Left lung (tissue), 10 donors: ENCODE measurements around the gene SEPTIN14. TPM values are rescaled to one million over a fixed set of nuclear protein-coding genes. Genes with fewer than 3 reads are reported as not detected.
A peak's percentile ranks its signal among the peaks of the same experiment; 100 is the strongest.

Experiments used
- ATAC-seq: fragments of 200-7000 bp; cut with Tn5 transposase; one replicate; pipeline ENCODE4 v1.9.1; 2020; ENCODE audit warnings: moderate library complexity
- DNase-seq, 4 donors: peaks; one replicate each; pipeline ENCODE4 v3.0.0-alpha.2; 2013 to 2020
- H3K27ac ChIP-seq, 2 donors: fragments of 200-600 bp; sonication (generic) in 1 of 2; one replicate each; pipeline versions ENCODE4 v1.5.0 to v1.8.0; 2020 to 2021
- H3K27me3 ChIP-seq, 2 donors: fragments of 200-600 bp; sonication (generic) in 1 of 2; one replicate each; pipeline versions ENCODE4 v1.5.0 to v1.8.0; 2020 to 2021
- H3K36me3 ChIP-seq, 2 donors: fragments of 200-600 bp; sonication (generic) in 1 of 2; one replicate each; pipeline versions ENCODE4 v1.5.0 to v1.8.0; 2020 to 2021
- H3K4me1 ChIP-seq, 2 donors: fragments of 200-600 bp; one replicate each; pipeline ENCODE4 v1.8.0; 2021
- H3K4me3 ChIP-seq, 2 donors: fragments of 200-600 bp; sonication (generic) in 1 of 2; one replicate each; pipeline versions ENCODE4 v1.5.0 to v1.8.0; 2020 to 2021; ENCODE audit warnings: mild to moderate bottlenecking in 1 of 2
- H3K9me3 ChIP-seq, 2 donors: fragments of 200-600 bp; sonication (generic) in 1 of 2; one replicate each; pipeline versions ENCODE4 v1.5.0 to v1.8.0; 2020 to 2021
- intact Hi-C, 2 donors: fragments of 100-400 bp; cut with DNase I; formaldehyde crosslinking; loops; one replicate each; pipeline versions ENCODE4 v1.11.2 to v1.14.2; 2022
- polyA plus RNA-seq, 6 donors: library from polyadenylated mRNA; unstranded; fragments of 120-200 nt; gene quantifications; one replicate each; pipeline ENCODE4 v1.2.1, GENCODE V29; 2013; ENCODE audit not compliant: insufficient read length in 6 of 6
- total RNA-seq, 2 donors: library from RNA; stranded (reverse); fragmentation: NEBNext Ultra II Directional; extraction: Animal tissue kit (Norgen Biotek cat#: 25700); gene quantifications; one replicate each; pipeline ENCODE4 v1.2.1, GENCODE V29; 2021
- TF ChIP-seq, protein P1 (sequence below), 2 donors: fragments of 200-600 bp; sonication (generic) in 1 of 2; IDR thresholded peaks; one replicate each; pipeline versions ENCODE4 v1.5.0 to v1.8.0; 2021; ENCODE audit warnings: antibody characterized with exemption in 2 of 2
- donor health status: DM: no; HTN: yes; CAD: no.
- donor health status: DM: no; HTN: no; CAD: no.

SEPTIN14 gene
- total and polyA plus RNA-seq, 8 donors, result 0.43 to 0.73 (median 0.58) TPM; not detected in 2

DNA sequence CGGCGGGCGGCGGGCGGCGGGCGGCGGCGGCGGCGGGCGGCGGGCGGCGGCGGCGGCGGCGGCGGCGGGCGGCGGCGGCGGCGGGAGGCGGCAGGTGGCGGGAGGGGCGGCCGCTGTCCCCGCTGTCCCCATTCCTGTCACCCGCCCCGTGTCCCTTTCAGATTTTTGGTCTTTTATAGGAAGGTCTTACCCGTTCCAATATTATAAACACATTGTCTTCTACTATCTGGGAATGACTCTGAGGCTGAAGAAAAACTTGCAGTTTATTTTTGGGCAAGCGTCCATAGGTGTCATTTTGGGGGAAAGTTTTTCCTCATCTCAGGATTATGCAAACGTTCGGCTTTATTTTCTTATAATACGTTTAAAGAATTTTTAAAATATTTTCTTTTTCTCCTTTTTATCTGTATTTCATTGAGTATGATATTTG, 25.3 kb upstream of the SEPTIN14 start:
- peak overlapping the region; percentile 44 to 53 for H3K27ac ChIP-seq
- H3K9me3 ChIP-seq, result no peaks in the 10 kb centered on the region
- TF ChIP-seq, protein P1, sequence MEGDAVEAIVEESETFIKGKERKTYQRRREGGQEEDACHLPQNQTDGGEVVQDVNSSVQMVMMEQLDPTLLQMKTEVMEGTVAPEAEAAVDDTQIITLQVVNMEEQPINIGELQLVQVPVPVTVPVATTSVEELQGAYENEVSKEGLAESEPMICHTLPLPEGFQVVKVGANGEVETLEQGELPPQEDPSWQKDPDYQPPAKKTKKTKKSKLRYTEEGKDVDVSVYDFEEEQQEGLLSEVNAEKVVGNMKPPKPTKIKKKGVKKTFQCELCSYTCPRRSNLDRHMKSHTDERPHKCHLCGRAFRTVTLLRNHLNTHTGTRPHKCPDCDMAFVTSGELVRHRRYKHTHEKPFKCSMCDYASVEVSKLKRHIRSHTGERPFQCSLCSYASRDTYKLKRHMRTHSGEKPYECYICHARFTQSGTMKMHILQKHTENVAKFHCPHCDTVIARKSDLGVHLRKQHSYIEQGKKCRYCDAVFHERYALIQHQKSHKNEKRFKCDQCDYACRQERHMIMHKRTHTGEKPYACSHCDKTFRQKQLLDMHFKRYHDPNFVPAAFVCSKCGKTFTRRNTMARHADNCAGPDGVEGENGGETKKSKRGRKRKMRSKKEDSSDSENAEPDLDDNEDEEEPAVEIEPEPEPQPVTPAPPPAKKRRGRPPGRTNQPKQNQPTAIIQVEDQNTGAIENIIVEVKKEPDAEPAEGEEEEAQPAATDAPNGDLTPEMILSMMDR (IDR thresholded peaks at IDR 0.05), result no peak
- DNase-seq, result peak in 1 of 4 donors; percentile 15
- peaks cover 3 to 14% of the 10 kb centered on the region in 2 donors for H3K4me1 ChIP-seq
- intact Hi-C loops, result no loop called here
- no peak for ATAC-seq
- no peaks in the 10 kb centered on the region for H3K27me3 ChIP-seq
- no peaks in the 10 kb centered on the region for H3K36me3 ChIP-seq
- H3K4me3 ChIP-seq, result peak overlapping the region in 1 of 2 donors; percentile 49

DNA sequence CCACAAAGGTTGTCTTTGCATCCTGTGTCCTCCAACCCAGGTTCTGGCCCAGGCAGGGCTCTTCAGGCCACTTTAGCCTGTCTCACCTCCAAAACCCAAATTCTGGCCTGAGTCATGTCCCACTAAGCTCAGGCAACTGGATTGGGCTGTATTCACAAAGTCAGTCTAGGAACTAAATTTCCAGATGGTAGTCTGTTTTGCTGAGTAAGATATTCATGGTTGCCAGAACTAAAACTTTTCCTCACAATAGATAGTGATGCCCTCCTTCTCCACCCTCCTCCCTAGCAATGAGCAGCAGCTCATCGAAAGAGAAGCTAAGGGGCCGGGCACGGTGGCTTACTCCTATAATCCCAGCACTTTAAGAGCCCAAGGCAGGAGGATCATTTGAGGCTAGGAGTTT, 21.8 kb upstream of the SEPTIN14 start:
- no peak for ATAC-seq
- no peaks in the 10 kb centered on the region for H3K36me3 ChIP-seq
- no peak overlapping the region for H3K27ac ChIP-seq
- no peaks in the 10 kb centered on the region for H3K27me3 ChIP-seq
- no peak for DNase-seq
- peaks cover 3 to 14% of the 10 kb centered on the region in 2 donors for H3K4me1 ChIP-seq
- H3K4me3 ChIP-seq, result no peak overlapping the region
- TF ChIP-seq, protein P1 (IDR thresholded peaks at IDR 0.05), result no peak
- no peaks in the 10 kb centered on the region for H3K9me3 ChIP-seq
- intact Hi-C loops, result no loop called here

DNA sequence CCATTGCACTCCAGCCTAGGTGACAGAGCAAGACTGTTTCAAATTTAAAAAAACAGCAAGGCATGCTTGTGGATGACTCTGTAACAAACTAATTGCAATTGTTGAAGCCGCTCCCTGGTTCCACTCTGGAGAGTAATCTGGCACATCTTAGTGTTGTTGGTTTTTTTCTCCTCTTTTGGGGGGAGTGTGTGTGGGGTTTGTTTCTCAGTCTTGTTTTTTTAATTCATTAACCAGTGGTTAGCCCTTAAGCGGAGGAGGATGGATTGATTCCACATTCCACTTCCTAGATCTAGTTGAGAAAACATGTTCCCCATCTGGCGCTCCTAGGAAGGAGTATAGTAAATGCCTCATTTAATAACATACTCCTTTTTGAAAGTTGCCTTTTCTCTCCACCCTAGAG, 16.1 kb upstream of the SEPTIN14 start:
- Histone ChIP-seq H3K4me1 (no peaks in the 10 kb centered on the region), H3K27me3 (no peaks in the 10 kb centered on the region), H3K4me3 (no peak overlapping the region), H3K27ac (no peak overlapping the region), H3K9me3 (no peaks in the 10 kb centered on the region), H3K36me3 (no peaks in the 10 kb centered on the region)
- intact Hi-C loops, result no loop called here
- DNase-seq (no peak), ATAC-seq (no peak)
- TF ChIP-seq, protein P1 (IDR thresholded peaks at IDR 0.05), result no peak

DNA sequence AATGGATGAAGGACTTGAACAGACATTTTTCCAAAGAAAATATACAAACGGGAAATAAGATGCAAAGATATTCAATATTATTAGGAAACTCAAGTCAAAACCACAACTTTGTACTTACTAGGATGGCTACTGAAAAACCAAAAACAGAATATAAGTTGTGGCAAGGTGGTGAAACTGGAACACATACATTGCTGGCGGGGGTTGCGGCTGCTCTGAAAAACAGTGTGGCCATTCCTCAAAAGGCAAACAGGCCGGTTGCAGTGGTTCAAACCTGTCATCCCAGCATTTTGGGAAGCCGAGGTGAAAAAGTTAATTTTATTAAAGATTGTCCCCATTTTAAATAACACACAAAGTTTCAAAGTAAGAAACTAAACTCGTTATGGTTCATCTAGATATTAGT, 14.8 kb upstream of the SEPTIN14 start:
- Histone ChIP-seq H3K27ac (no peak overlapping the region), H3K4me3 (no peak overlapping the region), H3K4me1 (no peaks in the 10 kb centered on the region), H3K27me3 (no peaks in the 10 kb centered on the region), H3K9me3 (no peaks in the 10 kb centered on the region), H3K36me3 (no peaks in the 10 kb centered on the region)
- DNase-seq, result no peak
- ATAC-seq, result no peak
- intact Hi-C loops, result no loop called here
- TF ChIP-seq, protein P1 (IDR thresholded peaks at IDR 0.05), result no peak

- TF ChIP-seq, protein P1 (IDR thresholded peaks at IDR 0.05), result no peak
- H3K9me3 ChIP-seq, result peaks cover 0 to 6% of the 10 kb centered on the region in 2 donors
- H3K27me3 ChIP-seq, result no peaks in the 10 kb centered on the region
- intact Hi-C loops, result no loop called here
- H3K36me3 ChIP-seq, result no peaks in the 10 kb centered on the region
- H3K27ac ChIP-seq, result no peak overlapping the region
- no peak overlapping the region for H3K4me3 ChIP-seq
- H3K4me1 ChIP-seq, result no peaks in the 10 kb centered on the region
- DNase-seq, result no peak
- no peak for ATAC-seq
Measured at GRCh38 chr7:55873765-55874164, 11.2 kb upstream of the SEPTIN14 start.
